Neural progenitor cell (in vitro differentiated cells): ENCODE measurements around the gene AMPH. TPM values are rescaled to one million over a fixed set of nuclear protein-coding genes. Genes with fewer than 3 reads are reported as not detected.

ENCODE experiments used
- DNase-seq: peaks from one replicate; pipeline ENCODE4 v3.0.0-alpha.2; 2016; ENCODE audit warnings: low spot score
- H2AFZ ChIP-seq: fragments of 200-600 bp; sonication (generic); replicated peaks from 2 replicates; pipeline ENCODE4 v1.6.1; 2016; ENCODE audit warnings: antibody characterized with exemption
- H3F3A ChIP-seq: fragments of 200-600 bp; sonication (generic); 2 replicates; pipeline ENCODE4 v1.6.1; 2016; ENCODE audit warnings: antibody characterized with exemption, low read depth
- H3K27ac ChIP-seq: fragments of 200-600 bp; sonication (generic); 2 replicates; pipeline ENCODE4 v1.5.1; 2016; ENCODE audit warnings: mild to moderate bottlenecking
- H3K27me3 ChIP-seq: fragments of 200-600 bp; sonication (generic); 2 replicates; pipeline ENCODE4 v1.6.1; 2016; ENCODE audit warnings: mild to moderate bottlenecking, moderate library complexity
- H3K36me3 ChIP-seq: fragments of 200-600 bp; sonication (generic); 2 replicates; pipeline ENCODE4 v1.5.1; 2016
- H3K4me1 ChIP-seq: fragments of 200-600 bp; sonication (generic); 2 replicates; pipeline ENCODE4 v1.6.1; 2016; ENCODE audit warnings: mixed run types
- H3K4me2 ChIP-seq: fragments of 200-600 bp; sonication (generic); 2 replicates; pipeline ENCODE4 v1.6.1; 2016
- H3K4me3 ChIP-seq: fragments of 200-600 bp; sonication (generic); 2 replicates; pipeline ENCODE4 v1.5.1; 2016
- H3K79me2 ChIP-seq: fragments of 200-600 bp; sonication (generic); 2 replicates; pipeline ENCODE4 v1.6.1; 2016; ENCODE audit warnings: low read depth
- H3K9ac ChIP-seq: fragments of 200-600 bp; sonication (generic); 2 replicates; pipeline ENCODE4 v1.6.1; 2016
- H3K9me3 ChIP-seq: fragments of 200-600 bp; sonication (generic); 2 replicates; pipeline ENCODE4 v1.5.1; 2016; ENCODE audit warnings: low read depth
- H4K20me1 ChIP-seq: fragments of 200-600 bp; sonication (generic); 2 replicates; pipeline ENCODE4 v1.6.1; 2016; ENCODE audit warnings: low read depth
- H3K27ac Mint-ChIP-seq: 3 replicates; pipeline ENCODE4 v1.8.0; 2021; ENCODE audit warnings: mixed read lengths
- H3K27me3 Mint-ChIP-seq: 2 replicates; pipeline ENCODE4 v1.8.0; 2022; ENCODE audit warnings: low read depth, mild to moderate bottlenecking, inconsistent platforms, moderate library complexity, mixed read lengths; ENCODE audit not compliant: insufficient read depth
- H3K36me3 Mint-ChIP-seq: 3 replicates; pipeline ENCODE4 v1.8.0; 2021; ENCODE audit warnings: mixed read lengths
- H3K4me1 Mint-ChIP-seq: 3 replicates; pipeline ENCODE4 v1.8.0; 2021; ENCODE audit warnings: mixed read lengths
- H3K4me3 Mint-ChIP-seq: 3 replicates; pipeline ENCODE4 v1.8.0; 2021; ENCODE audit warnings: mild to moderate bottlenecking, moderate library complexity, mixed read lengths
- H3K9me3 Mint-ChIP-seq: 3 replicates; pipeline ENCODE4 v1.8.0; 2020; ENCODE audit warnings: mixed read lengths
- EZH2 ChIP-seq: fragments of 200-600 bp; sonication (generic); IDR thresholded peaks from 2 replicates; pipeline ENCODE4 v1.6.1; 2017; ENCODE audit warnings: antibody characterized with exemption, mild to moderate bottlenecking, moderate library complexity
- EZH2phosphoT487 ChIP-seq: fragments of 200-600 bp; sonication (generic); IDR thresholded peaks from 2 replicates; pipeline ENCODE4 v1.6.1; 2017; ENCODE audit warnings: antibody characterized with exemption
- total RNA-seq: library from RNA; depleted of rRNA; stranded (reverse); fragments of >200 nt; gene quantifications from 2 replicates; pipeline ENCODE4 v1.2.3, GENCODE V29; 2015; ENCODE audit warnings: low replicate concordance
- TF ChIP-seq, protein P1 (sequence below): fragments of 200-600 bp; sonication (generic); IDR thresholded peaks from 2 replicates; pipeline ENCODE4 v1.5.1; 2017; ENCODE audit warnings: antibody characterized with exemption, mild to moderate bottlenecking

AMPH gene
- total RNA-seq, 1 donor from 2014 or later, result 21.2 TPM

- H3K9ac ChIP-seq, result no peak overlapping the region
- H3K4me3 ChIP-seq, result no peak overlapping the region
- Mint-ChIP-seq H3K27me3 (no peaks in the 10 kb centered on the region), H3K36me3 (peaks cover 7% of the 10 kb centered on the region), H3K9me3 (peaks cover 5% of the 10 kb centered on the region), H3K4me3 (no peak overlapping the region), H3K27ac (no peak overlapping the region), H3K4me1 (no peaks in the 10 kb centered on the region)
- H3K79me2 ChIP-seq, result no peaks in the 10 kb centered on the region
- H3K27ac ChIP-seq, result no peak overlapping the region
- TF ChIP-seq, protein P1, sequence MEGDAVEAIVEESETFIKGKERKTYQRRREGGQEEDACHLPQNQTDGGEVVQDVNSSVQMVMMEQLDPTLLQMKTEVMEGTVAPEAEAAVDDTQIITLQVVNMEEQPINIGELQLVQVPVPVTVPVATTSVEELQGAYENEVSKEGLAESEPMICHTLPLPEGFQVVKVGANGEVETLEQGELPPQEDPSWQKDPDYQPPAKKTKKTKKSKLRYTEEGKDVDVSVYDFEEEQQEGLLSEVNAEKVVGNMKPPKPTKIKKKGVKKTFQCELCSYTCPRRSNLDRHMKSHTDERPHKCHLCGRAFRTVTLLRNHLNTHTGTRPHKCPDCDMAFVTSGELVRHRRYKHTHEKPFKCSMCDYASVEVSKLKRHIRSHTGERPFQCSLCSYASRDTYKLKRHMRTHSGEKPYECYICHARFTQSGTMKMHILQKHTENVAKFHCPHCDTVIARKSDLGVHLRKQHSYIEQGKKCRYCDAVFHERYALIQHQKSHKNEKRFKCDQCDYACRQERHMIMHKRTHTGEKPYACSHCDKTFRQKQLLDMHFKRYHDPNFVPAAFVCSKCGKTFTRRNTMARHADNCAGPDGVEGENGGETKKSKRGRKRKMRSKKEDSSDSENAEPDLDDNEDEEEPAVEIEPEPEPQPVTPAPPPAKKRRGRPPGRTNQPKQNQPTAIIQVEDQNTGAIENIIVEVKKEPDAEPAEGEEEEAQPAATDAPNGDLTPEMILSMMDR, result no peak
- no peak for TF ChIP-seq EZH2
- TF ChIP-seq EZH2phosphoT487, result no peak
- H3K4me2 ChIP-seq, result no peak overlapping the region
- H2AFZ ChIP-seq, result no peak overlapping the region
- H3K9me3 ChIP-seq, result no peaks in the 10 kb centered on the region
- no peaks in the 10 kb centered on the region for H4K20me1 ChIP-seq
- H3K27me3 ChIP-seq, result no peaks in the 10 kb centered on the region
- no peaks in the 10 kb centered on the region for H3K36me3 ChIP-seq
- DNase-seq, result no peak
- H3K4me1 ChIP-seq, result no peaks in the 10 kb centered on the region
- H3F3A ChIP-seq, result no peaks in the 10 kb centered on the region
Observed at GRCh38 chr7:38512291-38512690, 118.9 kb downstream of the AMPH start.

GRCh38 chr7:38507384-38507783 is 123.8 kb downstream of the AMPH start:
- H3K4me2 ChIP-seq, result no peak overlapping the region
- no peak overlapping the region for H3K27ac ChIP-seq
- Mint-ChIP-seq H3K4me1 (no peaks in the 10 kb centered on the region), H3K9me3 (no peaks in the 10 kb centered on the region), H3K4me3 (no peak overlapping the region), H3K36me3 (no peaks in the 10 kb centered on the region), H3K27ac (no peak overlapping the region), H3K27me3 (no peaks in the 10 kb centered on the region)
- H3K36me3 ChIP-seq, result no peaks in the 10 kb centered on the region
- no peak overlapping the region for H3K4me3 ChIP-seq
- no peaks in the 10 kb centered on the region for H3F3A ChIP-seq
- H3K9ac ChIP-seq, result no peak overlapping the region
- TF ChIP-seq EZH2phosphoT487 (no peak), EZH2 (no peak)
- TF ChIP-seq, protein P1, result no peak
- H3K79me2 ChIP-seq, result no peaks in the 10 kb centered on the region
- H4K20me1 ChIP-seq, result no peaks in the 10 kb centered on the region
- no peaks in the 10 kb centered on the region for H3K4me1 ChIP-seq
- DNase-seq, result no peak
- H3K27me3 ChIP-seq, result no peaks in the 10 kb centered on the region
- H2AFZ ChIP-seq, result no peak overlapping the region
- no peaks in the 10 kb centered on the region for H3K9me3 ChIP-seq

DNA sequence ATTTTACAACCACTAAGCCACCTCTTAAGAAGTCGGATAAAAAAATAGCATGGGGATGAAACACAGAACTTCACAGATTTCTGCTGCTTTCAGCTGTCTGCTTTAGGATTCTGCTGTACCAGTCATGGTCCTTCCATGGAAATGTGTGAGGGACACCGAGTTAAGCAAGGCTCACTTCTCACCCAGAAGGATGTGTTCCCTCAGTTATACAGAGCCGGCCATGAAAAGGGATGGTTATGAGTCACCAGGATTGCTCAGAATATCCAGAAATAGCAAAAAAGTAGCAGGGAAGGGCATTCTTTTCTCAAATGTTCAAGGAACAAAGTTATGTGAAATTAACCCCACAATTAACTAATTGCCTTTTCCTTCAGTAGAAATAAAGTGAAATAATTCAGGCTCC is 124.4 kb downstream of the AMPH start:
- H3K9me3 ChIP-seq, result no peaks in the 10 kb centered on the region
- no peaks in the 10 kb centered on the region for H3F3A ChIP-seq
- H3K27ac Mint-ChIP-seq, result no peak overlapping the region

More for the DNA sequence above, 124.4 kb downstream of the AMPH start:
- Histone ChIP-seq H3K9ac (no peak overlapping the region), H3K36me3 (no peaks in the 10 kb centered on the region), H3K27me3 (no peaks in the 10 kb centered on the region), H3K4me2 (no peak overlapping the region), H3K4me1 (no peaks in the 10 kb centered on the region), H4K20me1 (no peaks in the 10 kb centered on the region), H2AFZ (no peak overlapping the region), H3K27ac (no peak overlapping the region), H3K79me2 (no peaks in the 10 kb centered on the region), H3K4me3 (no peak overlapping the region)
- DNase-seq, result no peak
- Mint-ChIP-seq H3K4me3 (no peak overlapping the region), H3K9me3 (no peaks in the 10 kb centered on the region), H3K27me3 (no peaks in the 10 kb centered on the region), H3K4me1 (no peaks in the 10 kb centered on the region), H3K36me3 (no peaks in the 10 kb centered on the region)
- no peak for TF ChIP-seq EZH2phosphoT487
- no peak for TF ChIP-seq EZH2
- TF ChIP-seq, protein P1, result no peak
